T-helper 2 cell treated with Interferon-gamma antibody and Interleukin-4, amounts not matched to agents 5 μg/mL and 100 μg/mL, for 36 hours (primary cell): ENCODE measurements around the gene PLGLB1.
"Not testable (repeated sequence)": the region's sequence is repeated elsewhere in the genome, so short reads cannot be mapped to it uniquely, and the experiment has no call there.

Source experiments
- DNase-seq: peaks from one replicate; pipeline ENCODE4 v3.0.0; 2021; ENCODE audit warnings: low spot score
- H3K27ac Mint-ChIP-seq: one replicate; pipeline ENCODE4 v1.8.0; 2021; ENCODE audit warnings: mild to moderate bottlenecking, mixed read lengths
- H3K27me3 Mint-ChIP-seq: one replicate; pipeline ENCODE4 v1.8.0; 2021; ENCODE audit warnings: low read depth, mixed read lengths
- H3K36me3 Mint-ChIP-seq: one replicate; pipeline ENCODE4 v1.8.0; 2021; ENCODE audit warnings: low read depth, mixed read lengths
- H3K4me1 Mint-ChIP-seq: one replicate; pipeline ENCODE4 v1.8.0; 2021; ENCODE audit warnings: low read depth, mixed read lengths
- H3K4me3 Mint-ChIP-seq: one replicate; pipeline ENCODE4 v1.8.0; 2022; ENCODE audit warnings: mild to moderate bottlenecking, moderate library complexity, mixed read lengths
- H3K9me3 Mint-ChIP-seq: one replicate; pipeline ENCODE4 v1.8.0; 2021; ENCODE audit warnings: mixed read lengths

PLGLB1 gene

GRCh38 chr2:87021744-87022143 is at the start of gene PLGLB1:
PLGLB1 (minus strand) TSS chr2:87021844; CDS start chr2:87021783, 61 bp downstream.
- not testable (repeated sequence) for DNase-seq, H3K4me3 Mint-ChIP-seq, H3K27me3 Mint-ChIP-seq, H3K36me3 Mint-ChIP-seq, H3K27ac Mint-ChIP-seq, H3K4me1 Mint-ChIP-seq, H3K9me3 Mint-ChIP-seq

GRCh38 chr2:87064305-87064704 is 42.7 kb upstream of the PLGLB1 start:
- H3K9me3 Mint-ChIP-seq, H3K27ac Mint-ChIP-seq, H3K4me1 Mint-ChIP-seq, H3K4me3 Mint-ChIP-seq, DNase-seq, H3K36me3 Mint-ChIP-seq, H3K27me3 Mint-ChIP-seq: not testable (repeated sequence)

DNA sequence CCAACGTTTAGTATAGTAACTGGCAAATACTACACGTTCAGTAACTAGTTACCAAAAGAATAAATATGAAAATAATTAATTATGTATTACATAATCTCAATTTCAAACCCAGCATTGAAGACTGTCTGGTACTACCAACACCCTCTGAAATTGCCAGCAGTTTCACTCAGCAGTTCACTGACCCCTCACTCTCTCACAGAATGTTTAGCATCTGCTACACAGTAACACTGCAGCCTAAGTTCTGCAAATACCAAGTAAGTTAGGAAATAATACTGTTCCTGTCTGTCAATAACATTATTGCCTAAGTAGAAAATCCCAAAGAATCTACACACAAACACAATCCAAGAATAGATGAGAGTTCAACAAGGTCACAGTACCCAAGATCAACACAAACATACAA is 41.8 kb upstream of the PLGLB1 start:
- H3K27me3 Mint-ChIP-seq, H3K27ac Mint-ChIP-seq, H3K9me3 Mint-ChIP-seq, H3K4me1 Mint-ChIP-seq, DNase-seq, H3K36me3 Mint-ChIP-seq, H3K4me3 Mint-ChIP-seq: not testable (repeated sequence)

GRCh38 chr2:87061519-87061918 is 39.9 kb upstream of the PLGLB1 start:
- not testable (repeated sequence) for H3K27me3 Mint-ChIP-seq, H3K27ac Mint-ChIP-seq, H3K36me3 Mint-ChIP-seq, DNase-seq, H3K9me3 Mint-ChIP-seq, H3K4me1 Mint-ChIP-seq, H3K4me3 Mint-ChIP-seq

DNA sequence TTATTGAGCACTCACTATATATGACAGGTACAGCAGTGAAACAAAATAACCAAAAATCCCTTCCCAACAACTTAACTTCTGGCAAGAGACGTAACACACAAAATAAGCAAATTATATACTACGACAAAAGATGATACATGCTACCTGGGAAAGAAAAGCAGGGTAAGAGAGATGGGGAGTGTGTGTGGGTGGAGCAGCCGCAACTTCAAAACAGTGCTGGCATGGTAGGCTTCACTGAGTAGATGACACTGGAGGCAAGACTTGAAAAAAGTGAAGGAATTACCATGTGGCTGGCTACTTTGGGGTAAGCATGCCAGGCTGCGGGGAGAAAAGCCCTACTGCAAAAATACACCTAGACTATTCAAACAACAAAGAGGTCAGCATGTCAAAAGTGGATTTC is 36.0 kb upstream of the PLGLB1 start:
- not testable (repeated sequence) for H3K27ac Mint-ChIP-seq, H3K4me1 Mint-ChIP-seq, H3K4me3 Mint-ChIP-seq, DNase-seq, H3K9me3 Mint-ChIP-seq, H3K36me3 Mint-ChIP-seq, H3K27me3 Mint-ChIP-seq

- not testable (repeated sequence) for H3K27ac Mint-ChIP-seq, H3K4me1 Mint-ChIP-seq, H3K36me3 Mint-ChIP-seq, DNase-seq, H3K27me3 Mint-ChIP-seq, H3K4me3 Mint-ChIP-seq, H3K9me3 Mint-ChIP-seq
Measured at GRCh38 chr2:87056843-87057242, 35.2 kb upstream of the PLGLB1 start.

DNA sequence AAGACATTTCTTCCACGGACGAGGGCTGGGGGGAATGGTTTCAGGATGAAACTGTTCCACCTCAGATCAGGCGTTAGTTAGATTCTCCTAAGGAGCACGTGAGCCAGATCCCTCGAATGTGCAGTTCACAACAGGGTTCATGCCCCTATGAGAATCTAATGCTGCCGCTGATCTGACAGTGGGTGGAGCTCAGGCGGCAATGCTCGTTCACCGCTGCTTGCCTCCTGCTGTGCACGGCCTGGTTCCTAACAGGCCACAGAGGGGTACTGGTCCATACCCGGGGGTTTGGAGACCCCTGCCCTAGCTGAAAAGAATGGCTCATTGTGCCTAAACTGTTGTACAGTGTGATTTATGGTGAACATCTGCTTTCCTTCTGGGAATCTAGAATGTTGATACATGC is 34.8 kb upstream of the PLGLB1 start:
- not testable (repeated sequence) for DNase-seq, H3K27me3 Mint-ChIP-seq, H3K9me3 Mint-ChIP-seq, H3K36me3 Mint-ChIP-seq, H3K4me3 Mint-ChIP-seq, H3K27ac Mint-ChIP-seq, H3K4me1 Mint-ChIP-seq

GRCh38 chr2:87054375-87054774 is 32.7 kb upstream of the PLGLB1 start:
- not testable (repeated sequence) for H3K27me3 Mint-ChIP-seq, H3K4me1 Mint-ChIP-seq, H3K27ac Mint-ChIP-seq, H3K9me3 Mint-ChIP-seq, H3K4me3 Mint-ChIP-seq, H3K36me3 Mint-ChIP-seq, DNase-seq

- H3K9me3 Mint-ChIP-seq, H3K27ac Mint-ChIP-seq, H3K4me1 Mint-ChIP-seq, H3K4me3 Mint-ChIP-seq, H3K36me3 Mint-ChIP-seq, DNase-seq, H3K27me3 Mint-ChIP-seq: not testable (repeated sequence)
Measured at GRCh38 chr2:87041321-87041978, 19.8 kb upstream of the PLGLB1 start.

DNA sequence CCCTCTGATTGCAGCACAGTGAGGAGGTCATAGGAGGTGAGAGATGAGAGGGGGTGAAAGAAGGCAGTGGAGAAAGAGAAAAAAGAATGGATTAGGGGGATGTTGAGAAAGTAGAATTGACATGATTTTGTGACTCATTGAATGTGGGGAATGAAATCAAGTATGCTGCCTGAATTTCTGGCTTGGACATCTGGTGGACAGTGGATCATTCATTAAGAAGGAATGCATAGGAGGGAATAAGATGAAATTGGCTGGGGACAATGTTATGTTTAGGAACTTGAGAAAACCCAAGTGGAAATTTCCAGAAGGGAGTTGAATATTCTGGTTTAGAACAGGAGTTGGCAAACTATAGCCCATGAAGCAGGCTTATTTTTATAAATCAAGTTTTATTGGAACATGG is 7.0 kb upstream of the PLGLB1 start:
- H3K27ac Mint-ChIP-seq, H3K4me3 Mint-ChIP-seq, H3K36me3 Mint-ChIP-seq, DNase-seq, H3K9me3 Mint-ChIP-seq, H3K27me3 Mint-ChIP-seq, H3K4me1 Mint-ChIP-seq: not testable (repeated sequence)

GRCh38 chr2:87026816-87027215 is 5.2 kb upstream of the PLGLB1 start:
- not testable (repeated sequence) for H3K27ac Mint-ChIP-seq, H3K4me3 Mint-ChIP-seq, H3K4me1 Mint-ChIP-seq, DNase-seq, H3K36me3 Mint-ChIP-seq, H3K9me3 Mint-ChIP-seq, H3K27me3 Mint-ChIP-seq

DNA sequence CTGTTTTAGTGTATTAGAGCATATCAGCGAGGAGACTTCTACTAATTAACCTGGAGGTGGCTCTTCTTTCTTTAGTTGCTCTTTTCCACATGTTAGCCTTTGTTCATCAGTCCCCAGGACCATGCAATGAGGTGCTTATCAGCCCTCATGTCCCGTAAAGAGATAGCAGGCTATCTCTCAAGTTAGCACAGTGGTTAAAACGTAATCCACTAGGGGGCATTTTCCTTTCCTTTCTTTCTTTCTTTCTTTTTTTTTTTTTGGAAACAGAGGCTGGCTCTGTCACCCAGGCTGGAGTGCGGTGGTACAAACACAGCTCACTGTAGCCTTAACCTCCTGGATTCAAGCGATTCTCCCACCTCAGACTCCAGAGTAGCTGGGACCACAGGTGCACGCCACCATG is 4.3 kb upstream of the PLGLB1 start:
- not testable (repeated sequence) for H3K9me3 Mint-ChIP-seq, H3K27me3 Mint-ChIP-seq, H3K36me3 Mint-ChIP-seq, H3K27ac Mint-ChIP-seq, H3K4me1 Mint-ChIP-seq, DNase-seq, H3K4me3 Mint-ChIP-seq

DNA sequence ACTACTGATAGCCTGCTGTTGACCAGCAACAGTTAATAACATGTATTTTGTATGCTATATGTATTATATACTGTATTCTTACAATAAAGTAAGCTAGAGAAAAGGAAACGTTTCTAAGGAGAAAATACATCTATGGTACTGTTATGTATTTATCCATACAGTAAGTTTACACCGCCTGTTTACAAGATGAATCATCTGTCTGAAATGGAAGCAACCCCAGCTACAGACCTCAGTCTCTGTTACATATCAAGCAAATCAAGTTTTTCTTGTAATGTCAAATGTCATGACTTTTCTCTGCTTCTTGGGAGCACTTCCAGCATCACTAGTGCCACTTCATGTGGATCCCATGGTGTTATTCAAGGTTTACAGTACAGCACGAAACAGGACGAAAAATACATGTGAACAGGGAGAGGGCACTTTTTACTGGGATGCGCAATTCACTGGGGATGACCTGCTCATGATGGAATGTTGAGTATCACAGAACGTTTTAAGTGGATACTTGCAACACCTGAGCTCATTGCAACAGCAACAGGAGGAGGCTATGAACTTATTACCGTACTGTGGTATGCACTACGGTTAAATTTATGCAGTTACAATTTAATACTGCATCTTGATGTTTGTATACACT is 2.5 kb upstream of the PLGLB1 start:
- H3K9me3 Mint-ChIP-seq, H3K27ac Mint-ChIP-seq, H3K4me1 Mint-ChIP-seq, H3K27me3 Mint-ChIP-seq, DNase-seq, H3K4me3 Mint-ChIP-seq, H3K36me3 Mint-ChIP-seq: not testable (repeated sequence)

GRCh38 chr2:87021043-87021442 is 601 bp downstream of the PLGLB1 start:
- DNase-seq, H3K27ac Mint-ChIP-seq: not testable (repeated sequence)

GRCh38 chr2:87019053-87019452 is 2.6 kb downstream of the PLGLB1 start:
- not testable (repeated sequence) for H3K27me3 Mint-ChIP-seq, H3K4me3 Mint-ChIP-seq, H3K36me3 Mint-ChIP-seq, H3K9me3 Mint-ChIP-seq, H3K27ac Mint-ChIP-seq, H3K4me1 Mint-ChIP-seq, DNase-seq

More at GRCh38 chr2:87021043-87021442, 601 bp downstream of the PLGLB1 start:
- not testable (repeated sequence) for H3K27me3 Mint-ChIP-seq, H3K4me1 Mint-ChIP-seq, H3K9me3 Mint-ChIP-seq, H3K4me3 Mint-ChIP-seq, H3K36me3 Mint-ChIP-seq
